Adrenal gland (tissue), 12 donors: Measurements from ENCODE around the gene RAD51B. TPM values are rescaled to one million over a fixed set of nuclear protein-coding genes. Genes with fewer than 3 reads are reported as not detected.
A peak's percentile ranks its signal among the peaks of the same experiment; 100 is the strongest.

ENCODE experiments used
- DNase-seq, 7 donors: peaks; one replicate each; pipeline ENCODE4 v3.0.0-alpha.2; 2019 to 2020
- H3K27ac ChIP-seq, 5 donors: fragments of 200-600 bp; sonication (generic) in 4 of 5; 1 replicate in 3 of 5; 2 replicates in 2 of 5; pipeline versions ENCODE4 v1.5.1 to v1.8.0; 2016 to 2020; ENCODE audit warnings: mild to moderate bottlenecking in 1 of 5
- H3K27me3 ChIP-seq: fragments of 200-600 bp; 2 replicates; pipeline ENCODE4 v1.8.0; 2021
- H3K36me3 ChIP-seq, 2 donors: fragments of 200-600 bp; replicated peaks in 1 of 2; 1 replicate in 1 of 2; 2 replicates in 1 of 2; pipeline versions ENCODE4 v1.5.1 to v1.8.0; 2018 to 2022
- H3K4me1 ChIP-seq, 2 donors: fragments of 200-600 bp; replicated peaks in 1 of 2; 1 replicate in 1 of 2; 2 replicates in 1 of 2; pipeline versions ENCODE4 v1.5.1 to v1.8.0; 2018 to 2021
- H3K4me3 ChIP-seq, 4 donors: fragments of 200-600 bp; sonication (generic) in 3 of 4; one replicate each; pipeline ENCODE4 v1.5.1; 2016 to 2018
- H3K9me3 ChIP-seq, 3 donors: fragments of 200-600 bp; sonication (generic) in 1 of 3; replicated peaks in 1 of 3; 1 replicate in 2 of 3; 2 replicates in 1 of 3; pipeline versions ENCODE4 v1.5.1 to v1.8.0; 2016 to 2021
- POLR2A ChIP-seq, 2 donors: fragments of 450-650 bp; IDR thresholded peaks; one replicate each; pipeline ENCODE4 v1.6.1; 2017; ENCODE audit warnings: antibody characterized with exemption in 2 of 2, mild to moderate bottlenecking in 2 of 2, moderate library complexity in 1 of 2
- WGBS, 4 donors: extraction: QIAGEN DNeasy Blood & Tissue Kit in 2 of 4; methylation state at CpG; one replicate each; pipeline versions ENCODE4 v1.1.5 to v1.1.7; 2013 to 2017; 5-methylcytosine and 5-hydroxymethylcytosine counted together
- intact Hi-C, 2 donors: fragments of 100-400 bp; cut with DNase I; formaldehyde crosslinking; loops; one replicate each; pipeline versions ENCODE4 v1.14.1 to v1.15.0; 2022 to 2023
- polyA plus RNA-seq, 3 donors: library from polyadenylated mRNA; stranded (reverse); fragments of 200-250 nt in 2 of 3; fragments of 350-450 nt in 1 of 3; fragmentation: Illumina TruSeq in 1 of 3; extraction: RNeasy Lipid Tissue Mini Kit (QIAGEN cat#74804) in 1 of 3; gene quantifications; one replicate each; pipeline ENCODE4 v1.2.3, GENCODE V29; 2013 to 2014
- total RNA-seq, 9 donors: library from RNA; depleted of rRNA in 4 of 9; stranded (reverse); fragments of >200 nt in 4 of 9; fragments of 120-200 nt in 1 of 9; fragmentation: NEBNext Ultra II Directional in 1 of 9; extraction: Animal tissue kit (Norgen Biotek cat#: 25700) in 1 of 9; gene quantifications; one replicate each; pipeline versions ENCODE4 v1.1.0 to v1.2.4, GENCODE V29; 2013 to 2023
- TF ChIP-seq, protein P1 (sequence below), 6 experiments: fragments of 450-650 bp in 4 of 6; fragments of 200-600 bp in 2 of 6; sonication (generic) in 1 of 6; IDR thresholded peaks; 1 replicate in 5 of 6; 2 replicates in 1 of 6; pipeline versions ENCODE4 v1.5.1 to v1.8.0; 2016 to 2021; ENCODE audit warnings: antibody characterized with exemption in 6 of 6, mild to moderate bottlenecking in 2 of 6, moderate library complexity in 1 of 6
- donor health status: healthy with polysubstance abuse.
- donor health status: Bipolar disorder and iron deficiency.
- donor health status: DM: yes; HTN: yes; CAD: no.
- donor health status: DM: no; HTN: no; CAD: no.
- donor health status: DM: no; HTN: no; CAD: no.
- donor health status: DM: yes; HTN: yes; CAD: no.

The RAD51B gene
- total and polyA plus RNA-seq, 12 donors = 2.3 to 24.6 (median 12.4) TPM

DNA sequence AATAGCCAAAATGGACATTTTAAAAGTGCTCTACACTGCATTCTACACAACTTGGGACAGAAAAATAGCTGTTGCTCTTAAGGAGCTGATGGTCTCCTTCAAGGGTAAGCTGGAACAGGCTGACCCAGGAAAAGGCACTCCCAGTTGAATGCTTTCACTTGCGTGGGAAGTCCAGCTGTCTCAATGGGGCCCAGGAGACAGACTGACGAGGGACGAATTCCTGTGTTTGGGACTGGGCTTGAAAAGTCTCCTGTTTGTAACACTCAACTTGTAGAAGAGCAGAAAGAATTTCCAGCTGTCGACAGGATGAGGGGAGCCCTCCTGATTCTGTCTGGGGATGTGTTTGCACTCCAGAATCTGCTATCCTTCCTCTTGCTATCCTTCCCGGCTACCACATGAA is 792.5 kb downstream of the RAD51B start:
- 66 to 81% (median 75%) methylated on average over 5 of the region's 5 CpGs for WGBS, 4 donors
- TF ChIP-seq, protein P1, sequence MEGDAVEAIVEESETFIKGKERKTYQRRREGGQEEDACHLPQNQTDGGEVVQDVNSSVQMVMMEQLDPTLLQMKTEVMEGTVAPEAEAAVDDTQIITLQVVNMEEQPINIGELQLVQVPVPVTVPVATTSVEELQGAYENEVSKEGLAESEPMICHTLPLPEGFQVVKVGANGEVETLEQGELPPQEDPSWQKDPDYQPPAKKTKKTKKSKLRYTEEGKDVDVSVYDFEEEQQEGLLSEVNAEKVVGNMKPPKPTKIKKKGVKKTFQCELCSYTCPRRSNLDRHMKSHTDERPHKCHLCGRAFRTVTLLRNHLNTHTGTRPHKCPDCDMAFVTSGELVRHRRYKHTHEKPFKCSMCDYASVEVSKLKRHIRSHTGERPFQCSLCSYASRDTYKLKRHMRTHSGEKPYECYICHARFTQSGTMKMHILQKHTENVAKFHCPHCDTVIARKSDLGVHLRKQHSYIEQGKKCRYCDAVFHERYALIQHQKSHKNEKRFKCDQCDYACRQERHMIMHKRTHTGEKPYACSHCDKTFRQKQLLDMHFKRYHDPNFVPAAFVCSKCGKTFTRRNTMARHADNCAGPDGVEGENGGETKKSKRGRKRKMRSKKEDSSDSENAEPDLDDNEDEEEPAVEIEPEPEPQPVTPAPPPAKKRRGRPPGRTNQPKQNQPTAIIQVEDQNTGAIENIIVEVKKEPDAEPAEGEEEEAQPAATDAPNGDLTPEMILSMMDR (IDR thresholded peaks at IDR 0.05) = no peak
- TF ChIP-seq POLR2A (IDR thresholded peaks at IDR 0.05) = no peak
- DNase-seq = peak in 2 of 7 donors; percentile 21 to 59
- peak overlapping the region in 2 of 5 donors; percentile 52 to 69 for H3K27ac ChIP-seq
- no peak overlapping the region for H3K4me3 ChIP-seq
- intact Hi-C loops = no loop called here
- H3K36me3 ChIP-seq = no peaks in the 10 kb centered on the region
- peaks cover 0 to 14% of the 10 kb centered on the region in 2 donors for H3K4me1 ChIP-seq
- H3K27me3 ChIP-seq = no peaks in the 10 kb centered on the region
- H3K9me3 ChIP-seq = peaks cover 4 to 15% (median 9%) of the 10 kb centered on the region in 3 donors

DNA sequence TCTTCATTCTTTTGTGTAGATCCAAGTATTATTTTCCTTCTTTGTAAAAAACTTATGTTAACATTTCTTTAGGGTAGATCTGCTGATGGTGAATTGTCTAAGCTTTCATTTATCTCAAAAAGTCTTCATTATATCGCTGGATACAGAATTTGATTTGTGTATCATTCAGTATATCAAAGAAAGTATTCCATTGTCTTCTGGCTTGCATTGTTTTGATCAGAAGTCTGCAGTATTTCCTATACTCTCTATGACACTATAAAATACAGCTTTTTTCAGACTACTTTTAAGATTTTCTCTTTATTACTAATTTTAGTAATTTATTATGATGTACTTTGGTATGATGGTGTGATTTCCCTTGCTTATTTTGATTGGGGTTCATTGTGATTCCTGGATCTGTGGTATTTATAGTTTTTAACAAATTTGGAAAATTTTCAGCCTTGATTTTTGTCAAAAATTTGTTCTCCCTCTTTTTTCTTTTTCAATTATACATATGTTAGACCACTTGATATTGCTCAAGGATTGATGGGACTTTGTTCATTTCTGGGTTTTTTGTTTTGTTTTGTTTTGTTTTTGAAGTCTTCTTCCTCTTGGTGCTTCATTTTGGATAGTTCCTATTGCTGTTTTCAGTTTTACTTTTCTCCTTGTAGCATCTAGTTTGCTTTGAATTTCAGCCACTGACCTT is 796.8 kb downstream of the RAD51B start:
- Histone ChIP-seq H3K27me3 (no peaks in the 10 kb centered on the region), H3K9me3 (peaks cover 4 to 28% (median 9%) of the 10 kb centered on the region in 3 donors), H3K4me1 (peaks cover 12 to 21% of the 10 kb centered on the region in 2 donors), H3K36me3 (no peaks in the 10 kb centered on the region), H3K4me3 (no peak overlapping the region), H3K27ac (no peak overlapping the region)
- TF ChIP-seq POLR2A (IDR thresholded peaks at IDR 0.05) = no peak
- TF ChIP-seq, protein P1 (IDR thresholded peaks at IDR 0.05) = no peak
- intact Hi-C loops = no loop called here
- DNase-seq = no peak
- WGBS, 4 donors = 84 to 88% (median 86%) methylated on average over 1 of the region's 1 CpG

DNA sequence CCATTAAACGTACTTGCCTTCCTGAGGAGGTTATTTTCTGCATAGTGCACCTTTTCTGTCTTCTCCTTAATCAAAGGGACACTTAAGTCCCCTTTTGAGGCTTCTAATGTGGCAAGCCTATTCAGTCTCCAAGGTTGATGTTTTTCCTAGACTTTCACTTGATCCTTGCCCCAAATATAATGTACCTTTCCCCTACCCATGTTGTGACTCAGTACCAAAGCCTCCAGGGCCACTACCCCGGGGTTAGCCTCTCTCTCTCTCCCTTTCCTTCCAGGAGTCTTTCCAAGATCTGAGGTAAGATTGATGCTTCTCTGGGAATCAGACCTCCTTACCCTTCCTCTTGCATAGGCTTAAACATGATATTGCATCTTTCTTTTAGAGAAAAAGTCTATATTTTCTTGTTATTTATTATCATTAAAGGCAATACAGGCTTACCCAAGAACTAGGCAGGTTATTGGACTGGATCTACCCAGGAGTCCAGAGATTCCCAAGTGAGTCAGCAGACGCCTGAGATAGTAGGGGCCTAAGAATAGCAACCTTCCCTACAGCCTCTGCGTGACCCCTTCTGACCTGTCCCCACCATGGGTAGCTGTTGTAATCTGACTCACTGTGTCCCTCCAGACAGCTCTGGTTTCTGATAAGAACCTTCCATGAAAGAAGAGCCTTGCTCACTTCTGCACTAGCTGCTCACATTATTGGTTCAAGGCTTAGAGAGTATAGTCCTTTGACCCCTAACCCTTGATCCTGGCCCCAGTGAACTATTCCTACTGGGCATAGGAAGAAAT is 800.4 kb downstream of the RAD51B start:
- Histone ChIP-seq H3K9me3 (peaks cover 4 to 28% (median 9%) of the 10 kb centered on the region in 3 donors), H3K4me3 (no peak overlapping the region), H3K27ac (peak overlapping the region; percentile 27 to 77 (median 66)), H3K27me3 (no peaks in the 10 kb centered on the region), H3K36me3 (no peaks in the 10 kb centered on the region), H3K4me1 (peaks cover 12 to 18% of the 10 kb centered on the region in 2 donors)
- WGBS, 4 donors = 18 to 51% (median 33%) methylated on average over 4 of the region's 4 CpGs
- intact Hi-C loops = no loop called here
- peak; percentile 77 to 94 (median 91) for DNase-seq
- TF ChIP-seq, protein P1 (IDR thresholded peaks at IDR 0.05) = no peak
- TF ChIP-seq POLR2A (IDR thresholded peaks at IDR 0.05) = peak in 1 of 2 donors; percentile 36
